H1 (cell line): ENCODE results near the gene DVL2. TPM values are rescaled to one million over a fixed set of nuclear protein-coding genes. Genes with fewer than 3 reads are reported as not detected.

Experiments used
- CTCF ChIA-PET: fragments of 300-600 bp; sonication (Branson Sonifier 250); formaldehyde crosslinking; loops from one replicate; lab custom pipeline; 2021; ENCODE audit not compliant: partially characterized antibody; lab: Charles Lee
- POLR2A ChIA-PET: fragments of 300-600 bp; sonication (Branson Sonifier 250); formaldehyde crosslinking; loops from one replicate; lab custom pipeline; 2021; ENCODE audit warnings: inconsistent platforms; ENCODE audit not compliant: partially characterized antibody; lab: Charles Lee
- DNase-seq, 2 experiments: peaks; one replicate each; pipeline versions ENCODE4 v3.0.0 to v3.0.0-alpha.2; 2010 to 2022; ENCODE audit warnings: low spot score in 2 of 2, low read depth in 1 of 2, mixed read lengths in 1 of 2
- FAIRE-seq: peaks from 2 replicates; lab custom pipeline; 2011; peaks lifted over from hg19 to GRCh38; lab: Jason Lieb, UNC
- H2AFZ ChIP-seq: 2 replicates; pipeline ENCODE4 v1.8.1; 2012; ENCODE audit warnings: low read length, inconsistent platforms
- H2AK5ac ChIP-seq: 2 replicates; pipeline ENCODE4 v1.6.1; 2013; ENCODE audit warnings: low read depth, low read length
- H2BK120ac ChIP-seq: replicated peaks from 2 replicates; pipeline ENCODE3; 2013; ENCODE audit warnings: low read depth, low read length, inconsistent platforms
- H2BK12ac ChIP-seq: 2 replicates; pipeline ENCODE4 v1.6.1; 2013; ENCODE audit warnings: low read depth, low read length
- H2BK15ac ChIP-seq: 2 replicates; pipeline ENCODE4 v1.6.1; 2013; ENCODE audit warnings: low read length
- H2BK20ac ChIP-seq: 2 replicates; pipeline ENCODE4 v1.6.1; 2013; ENCODE audit warnings: low read length
- H2BK5ac ChIP-seq: 2 replicates; pipeline ENCODE4 v1.6.1; 2013; ENCODE audit warnings: low read depth, low read length
- H3K14ac ChIP-seq: 2 replicates; pipeline ENCODE4 v1.6.1; 2013; ENCODE audit warnings: inconsistent platforms; ENCODE audit not compliant: insufficient read length
- H3K18ac ChIP-seq: 2 replicates; pipeline ENCODE4 v1.6.1; 2013; ENCODE audit warnings: low read length; ENCODE audit errors: extremely low read depth
- H3K23ac ChIP-seq: 2 replicates; pipeline ENCODE4 v1.6.1; 2013; ENCODE audit warnings: inconsistent platforms; ENCODE audit not compliant: insufficient read length
- H3K23me2 ChIP-seq: 2 replicates; pipeline ENCODE4 v1.6.1; 2013; ENCODE audit warnings: low read depth, low read length
- H3K27ac ChIP-seq: 2 replicates; pipeline ENCODE4 v1.6.1; 2011; ENCODE audit warnings: low read depth, low read length, inconsistent platforms
- H3K27me3 ChIP-seq, 4 experiments: replicated peaks in 1 of 4; 1 replicate in 1 of 4; 2 replicates in 3 of 4; pipeline versions ENCODE4 v1.6.1 to v1.8.1; 2011 to 2013; ENCODE audit warnings: low read length in 3 of 4, mild to moderate bottlenecking in 3 of 4, inconsistent platforms in 2 of 4, mixed read lengths in 2 of 4, moderate library complexity in 1 of 4; ENCODE audit not compliant: control insufficient read depth in 3 of 4, insufficient read depth in 3 of 4; ENCODE audit errors: extremely low read depth in 1 of 4
- H3K36me3 ChIP-seq, 4 experiments: 2 replicates each; pipeline versions ENCODE4 v1.6.1 to v1.8.1; 2011 to 2013; ENCODE audit warnings: mild to moderate bottlenecking in 4 of 4, low read length in 3 of 4, moderate library complexity in 2 of 4, control low read depth in 1 of 4, inconsistent platforms in 1 of 4; ENCODE audit not compliant: insufficient read depth in 4 of 4, control insufficient read depth in 2 of 4
- H3K4ac ChIP-seq: replicated peaks from 2 replicates; pipeline ENCODE3; 2013; ENCODE audit warnings: low read length, low read depth, mixed read lengths, inconsistent platforms; ENCODE audit not compliant: insufficient read length
- H3K4me1 ChIP-seq, 4 experiments: replicated peaks in 1 of 4; 1 replicate in 1 of 4; 2 replicates in 3 of 4; pipeline versions ENCODE4 v1.6.1 to v1.8.1; 2011 to 2013; ENCODE audit warnings: low read length in 3 of 4, inconsistent platforms in 2 of 4, mixed read lengths in 1 of 4; ENCODE audit not compliant: insufficient read depth in 4 of 4, control insufficient read depth in 3 of 4
- H3K4me2 ChIP-seq, 2 experiments: 2 replicates each; pipeline versions ENCODE4 v1.6.1 to v1.8.1; 2011 to 2013; ENCODE audit warnings: low read depth in 2 of 2, low read length in 2 of 2, control low read depth in 1 of 2, inconsistent platforms in 1 of 2, mild to moderate bottlenecking in 1 of 2; ENCODE audit not compliant: insufficient read depth in 1 of 2
- H3K4me3 ChIP-seq, 4 experiments: fragments of 200-600, 300-600 bp in 1 of 4; sonication (generic), shearing (Covaris generic), sonication (Bioruptor Twin) in 1 of 4; 2 replicates each; pipeline versions ENCODE4 v1.5.1 to v1.8.1; 2011 to 2016; ENCODE audit warnings: low read length in 4 of 4, low read depth in 3 of 4, control low read depth in 2 of 4, inconsistent platforms in 2 of 4, mild to moderate bottlenecking in 2 of 4, mixed read lengths in 1 of 4, moderate library complexity in 1 of 4; ENCODE audit not compliant: insufficient read depth in 2 of 4; ENCODE audit errors: extremely low read depth in 1 of 4
- H3K56ac ChIP-seq: replicated peaks from 2 replicates; pipeline ENCODE3; 2013; ENCODE audit warnings: low read depth, mild to moderate bottlenecking, mixed read lengths, low read length, inconsistent platforms; ENCODE audit not compliant: insufficient read length
- H3K79me1 ChIP-seq: 2 replicates; pipeline ENCODE4 v1.6.1; 2013; ENCODE audit warnings: low read depth, low read length, control low read depth
- H3K79me2 ChIP-seq, 2 experiments: 2 replicates each; pipeline versions ENCODE4 v1.6.1 to v1.8.1; 2012 to 2013; ENCODE audit warnings: low read length in 2 of 2, mild to moderate bottlenecking in 2 of 2, inconsistent platforms in 1 of 2; ENCODE audit not compliant: insufficient read depth in 2 of 2, control insufficient read depth in 1 of 2
- H3K9ac ChIP-seq, 4 experiments: replicated peaks in 1 of 4; 1 replicate in 1 of 4; 2 replicates in 3 of 4; pipeline versions ENCODE4 v1.6.1 to v1.8.1; 2011 to 2013; ENCODE audit warnings: low read depth in 3 of 4, low read length in 3 of 4, control low read depth in 2 of 4, mild to moderate bottlenecking in 2 of 4, moderate library complexity in 2 of 4, inconsistent platforms in 1 of 4; ENCODE audit errors: extremely low read depth in 1 of 4
- H3K9me3 ChIP-seq, 2 experiments: 2 replicates each; pipeline versions ENCODE4 v1.6.1 to v1.8.1; 2012 to 2013; ENCODE audit warnings: mild to moderate bottlenecking in 2 of 2, moderate library complexity in 2 of 2, control low read depth in 1 of 2, inconsistent platforms in 1 of 2, low read depth in 1 of 2, low read length in 1 of 2, mixed read lengths in 1 of 2; ENCODE audit not compliant: insufficient read depth in 2 of 2
- H4K20me1 ChIP-seq, 2 experiments: replicated peaks in 1 of 2; 2 replicates each; pipeline versions ENCODE3 to v1.8.1; 2011 to 2013; ENCODE audit warnings: inconsistent platforms in 2 of 2, low read length in 2 of 2, mild to moderate bottlenecking in 1 of 2; ENCODE audit not compliant: insufficient read depth in 2 of 2, control insufficient read depth in 1 of 2
- H4K5ac ChIP-seq: 2 replicates; pipeline ENCODE4 v1.6.1; 2013; ENCODE audit warnings: low read length, low read depth, mixed read lengths, inconsistent platforms; ENCODE audit not compliant: insufficient read length
- H4K8ac ChIP-seq: 2 replicates; pipeline ENCODE4 v1.8.0; 2013; ENCODE audit warnings: mild to moderate bottlenecking, moderate library complexity, low read length, inconsistent platforms; ENCODE audit not compliant: insufficient read depth; ENCODE audit errors: extremely low read depth
- H4K91ac ChIP-seq: replicated peaks from 2 replicates; pipeline ENCODE3; 2013; ENCODE audit warnings: low read length, mixed read lengths, inconsistent platforms; ENCODE audit not compliant: insufficient read length
- BACH1 ChIP-seq: IDR thresholded peaks from 2 replicates; pipeline ENCODE4 v1.6.1; 2012; ENCODE audit warnings: low read length, improper control_type of control experiment
- BCL11A ChIP-seq, 2 experiments: IDR thresholded peaks; one replicate each; pipeline ENCODE4 v1.6.1; 2011; ENCODE audit warnings: low read depth in 2 of 2, low read length in 2 of 2, mild to moderate bottlenecking in 2 of 2
- CHD1 ChIP-seq: IDR thresholded peaks from 2 replicates; pipeline ENCODE4 v1.6.1; 2012; ENCODE audit warnings: low read depth, low read length, improper control_type of control experiment
- CTBP2 ChIP-seq: IDR thresholded peaks from 2 replicates; pipeline ENCODE4 v1.7.0; 2011; ENCODE audit warnings: borderline replicate concordance, mild to moderate bottlenecking, moderate library complexity, mixed read lengths, low read length; ENCODE audit not compliant: insufficient read depth, insufficient read length
- E2F6 ChIP-seq: IDR thresholded peaks from 2 replicates; pipeline ENCODE4 v1.6.1; 2012; ENCODE audit warnings: inconsistent platforms
- MAFK ChIP-seq: IDR thresholded peaks from 2 replicates; pipeline ENCODE4 v1.6.1; 2012; ENCODE audit warnings: low read depth, mild to moderate bottlenecking, improper control_type of control experiment, low read length
- RNF2 ChIP-seq: fragments of 200-900, 300-1000 bp; sonication (generic); IDR thresholded peaks from 2 replicates; pipeline ENCODE4 v1.7.1; 2016; ENCODE audit warnings: borderline replicate concordance, low read depth, mild to moderate bottlenecking, antibody characterized with exemption, low read length; ENCODE audit not compliant: poor library complexity, severe bottlenecking; ENCODE audit errors: missing control alignments
- RXRA ChIP-seq: IDR thresholded peaks from 2 replicates; pipeline ENCODE4 v1.6.1; 2011; ENCODE audit warnings: low read depth, mild to moderate bottlenecking, low read length, moderate library complexity; ENCODE audit not compliant: insufficient read depth
- SUZ12 ChIP-seq: fragments of 200-600 bp; sonication (generic); IDR thresholded peaks from 2 replicates; pipeline ENCODE4 v1.6.1; 2012; ENCODE audit warnings: mild to moderate bottlenecking, inconsistent platforms, low read length, moderate library complexity, mixed read lengths
- TCF12 ChIP-seq: IDR thresholded peaks from 2 replicates; pipeline ENCODE4 v1.6.1; 2011; ENCODE audit warnings: low read depth, mild to moderate bottlenecking, low read length
- WGBS, 2 experiments: shearing (Covaris generic) in 1 of 2; methylation state at CpG; one replicate each; pipeline versions ENCODE4 v1.1.6 to v1.1.7; 2013 to 2015; ENCODE audit warnings: low lambda C conversion rate in 2 of 2, mixed read lengths in 2 of 2, inconsistent platforms in 1 of 2, low coverage in 1 of 2, missing lambda C conversion rate in 1 of 2; ENCODE audit not compliant: insufficient replicate concordance in 2 of 2, insufficient coverage in 1 of 2, insufficient read length in 1 of 2; ENCODE audit errors: extremely low coverage in 1 of 2, missing lambda C conversion rate in 1 of 2; 5-methylcytosine and 5-hydroxymethylcytosine counted together
- polyA plus RNA-seq, 7 experiments: library from polyadenylated mRNA; depleted of rRNA in 3 of 7; stranded (reverse) in 5 of 7; unstranded in 2 of 7; fragments of >200 nt in 5 of 7; fragments of 200-250 nt in 2 of 7; gene quantifications; 1 replicate in 5 of 7; 2 replicates in 1 of 7; 4 replicates in 1 of 7; pipeline versions ENCODE4 v1.2.1 to v1.2.3, GENCODE V29; 2011 to 2013; ENCODE audit warnings: missing spikeins in 2 of 7, mixed read lengths in 2 of 7
- total RNA-seq: library from RNA; stranded (reverse); fragmentation: NEBNext Ultra II Directional; extraction: Animal tissue kit (Norgen Biotek cat#: 25700); gene quantifications from 2 replicates; pipeline ENCODE4 v1.2.1, GENCODE V29; 2021
- TF ChIP-seq, protein P1 (sequence below): IDR thresholded peaks from 2 replicates; pipeline ENCODE4 v1.6.1; 2011; ENCODE audit warnings: low read depth, mild to moderate bottlenecking, low read length; ENCODE audit not compliant: insufficient read depth

The DVL2 gene
- total and polyA plus RNA-seq, 2 of the 8 experiments (the other 6 are each of a cell fraction or from before 2014, with no cell fraction given), result 19.0 to 59.6 TPM

- Histone ChIP-seq H3K56ac (peak overlapping the region; percentile 70), H3K4me3 (peak overlapping the region; percentile 68 to 89 (median 80)), H3K79me1 (peaks cover 13% of the 10 kb centered on the region), H3K27me3 (no peaks in the 10 kb centered on the region), H4K8ac (peak overlapping the region; percentile 96; the same call in 1 of the 2 replicates), H3K23me2 (no peaks in the 10 kb centered on the region), H2BK120ac (no peak overlapping the region), H3K9me3 (no peaks in the 10 kb centered on the region), H2BK5ac (peak overlapping the region; percentile 87), H3K4me2 (peak overlapping the region; percentile 56 to 85), H2BK12ac (no peak overlapping the region), H3K4me1 (peaks cover 3 to 14% (median 6%) of the 10 kb centered on the region in 4 experiments; a peak in 6 of 7 replicates), H2BK15ac (no peak overlapping the region), H3K18ac (no peak overlapping the region; the same call in 1 of the 2 replicates), H3K4ac (no peak overlapping the region), H2AK5ac (no peak overlapping the region), H3K79me2 (peaks cover 13 to 62% of the 10 kb centered on the region in 2 experiments), H2BK20ac (no peak overlapping the region), H4K5ac (peak overlapping the region; percentile 83), H3K9ac (peak overlapping the region; percentile 73 to 90 (median 82)), H3K23ac (no peak overlapping the region), H3K14ac (no peak overlapping the region), H4K91ac (peak overlapping the region; percentile 4), H3K27ac (peak overlapping the region; percentile 71), H2AFZ (no peak overlapping the region), H4K20me1 (peaks cover 19 to 45% of the 10 kb centered on the region in 2 experiments), H3K36me3 (peaks cover 20 to 38% (median 36%) of the 10 kb centered on the region in 4 experiments; a peak in 7 of 8 replicates)
- no peak for FAIRE-seq
- DNase-seq, result no peak
- ChIA-PET CTCF (interaction anchor here (1.0 to 6.4 kb wide), 3 partner anchors 13 to 218 kb away, joined by 3 to 46 read pairs (median 4); partner anchors contain the start of genes ACADVL and DLG4), POLR2A (interaction anchor here (1.0 to 19.7 kb wide), 17 partner anchors 9 to 453 kb away, joined by 3 to 386 read pairs (median 6); partner anchors contain the start of genes ACADVL, CLDN7, CTDNEP1 and DLG4)
- TF ChIP-seq, protein P1, sequence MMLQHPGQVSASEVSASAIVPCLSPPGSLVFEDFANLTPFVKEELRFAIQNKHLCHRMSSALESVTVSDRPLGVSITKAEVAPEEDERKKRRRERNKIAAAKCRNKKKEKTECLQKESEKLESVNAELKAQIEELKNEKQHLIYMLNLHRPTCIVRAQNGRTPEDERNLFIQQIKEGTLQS, result no peak
- no peak for TF ChIP-seq RNF2
- no peak for TF ChIP-seq BACH1
- TF ChIP-seq CHD1, result no peak
- no peak for TF ChIP-seq SUZ12
- TF ChIP-seq CTBP2, result no peak
- no peak for TF ChIP-seq RXRA
- no peak for TF ChIP-seq TCF12
- TF ChIP-seq MAFK, result no peak
- no peak for TF ChIP-seq E2F6
- no peak for TF ChIP-seq BCL11A (IDR thresholded peaks at IDR 0.05; ENCODE audit: low read depth in 2 of 2, low read length in 2 of 2)
- 4% methylated on average over 9 of the region's 9 CpGs; no CpG with 5 or more reads in 1 of the 2 experiments for WGBS, 2 experiments
Observed at GRCh38 chr17:7233701-7234082, 625 bp downstream of the DVL2 start.
